HEK293T (cell line): Measurements from ENCODE around the gene MYL7.

Source experiments
- ELF4 ChIP-seq: fragments of 450-650 bp; IDR thresholded peaks from 2 replicates; pipeline ENCODE4 v1.6.1; 2017; ENCODE audit warnings: antibody characterized with exemption
- FOXK2 ChIP-seq: fragments of 450-650 bp; IDR thresholded peaks from 2 replicates; pipeline ENCODE4 v1.6.1; 2016; ENCODE audit warnings: mild to moderate bottlenecking
- FOXM1 ChIP-seq: fragments of 450-650 bp; IDR thresholded peaks from 2 replicates; pipeline ENCODE4 v1.6.1; 2017; ENCODE audit warnings: mild to moderate bottlenecking, borderline replicate concordance
- HDGF ChIP-seq: fragments of 450-650 bp; IDR thresholded peaks from 2 replicates; pipeline ENCODE4 v1.6.1; 2017; ENCODE audit warnings: antibody characterized with exemption, borderline replicate concordance
- LEF1 ChIP-seq: fragments of 450-650 bp; IDR thresholded peaks from 2 replicates; pipeline ENCODE4 v1.6.1; 2017; ENCODE audit warnings: mild to moderate bottlenecking, borderline replicate concordance
- SP1 ChIP-seq: fragments of 450-650 bp; IDR thresholded peaks from 2 replicates; pipeline ENCODE4 v1.6.1; 2017
- SUZ12 ChIP-seq: fragments of 450-650 bp; IDR thresholded peaks from 2 replicates; pipeline ENCODE4 v1.6.1; 2016; ENCODE audit warnings: mild to moderate bottlenecking
- TARDBP ChIP-seq: fragments of 450-650 bp; IDR thresholded peaks from 2 replicates; pipeline ENCODE4 v1.6.1; 2016
- ZNF384 ChIP-seq: fragments of 450-650 bp; IDR thresholded peaks from 2 replicates; pipeline ENCODE4 v1.6.1; 2016

DNA sequence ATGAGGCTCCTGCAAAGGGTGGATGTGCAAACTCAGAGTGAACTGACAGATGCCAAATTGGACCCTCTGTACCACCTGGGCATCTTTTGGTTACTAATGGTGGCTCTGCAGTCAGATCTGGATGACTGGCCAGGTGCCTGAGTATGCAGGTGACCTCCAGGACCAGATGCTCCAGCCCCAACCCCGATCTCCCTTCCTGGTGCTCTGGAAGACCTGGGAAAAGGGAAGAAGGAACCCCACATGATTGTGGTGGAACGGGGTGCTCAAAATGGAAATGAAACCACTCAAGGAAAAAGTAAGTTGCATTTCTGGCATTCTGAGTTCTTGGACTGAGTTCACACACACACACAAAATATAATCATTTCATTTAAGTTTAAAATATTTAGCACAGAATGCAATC, 46.8 kb downstream of the MYL7 start:
- TF ChIP-seq ZNF384 (no peak), TARDBP (no peak), SP1 (no peak), HDGF (no peak), FOXM1 (no peak), FOXK2 (no peak), SUZ12 (no peak), LEF1 (no peak), ELF4 (no peak)
